Measurements from ENCODE around the gene NNAT. TPM values are rescaled to one million over a fixed set of nuclear protein-coding genes. Genes with fewer than 3 reads are reported as not detected.

The NNAT gene
- total RNA-seq, 1 experiment from 2014 or later: 43.1 TPM

- H2BK20ac ChIP-seq (ENCODE audit: low read depth, low read length, poor library complexity, severe bottlenecking): no peak overlapping the region
- H3K36me3 Mint-ChIP-seq (ENCODE audit: insufficient read depth in 1 of 3, low read depth in 3 of 3): no peaks in the 10 kb centered on the region
- H3K4me2 ChIP-seq (ENCODE audit: insufficient read depth, insufficient read length, low read length): no peak overlapping the region
- H3K27ac ChIP-seq (ENCODE audit: insufficient read length, low read depth, low read length): no peak overlapping the region
- H2AK5ac ChIP-seq (ENCODE audit: insufficient read length, low read length): no peak overlapping the region
- H3K56ac ChIP-seq (ENCODE audit: insufficient read length, low read depth, low read length): no peak overlapping the region
- H3K4ac ChIP-seq (ENCODE audit: low read depth, low read length): no peak overlapping the region
- H3K27ac Mint-ChIP-seq: peak overlapping the region in 2 of 3 experiments; percentile 4 to 5; a peak in 2 of 7 replicates
- WGBS (ENCODE audit: extremely low coverage, insufficient read length, low lambda C conversion rate): no CpG with 5 or more reads among the region's 3 CpGs
- H4K91ac ChIP-seq (ENCODE audit: insufficient read length, low read depth, low read length): no peak overlapping the region
- H3K14ac ChIP-seq (ENCODE audit: insufficient read depth, low read length): no peak overlapping the region
- H2BK15ac ChIP-seq (ENCODE audit: low read depth, low read length): no peak overlapping the region; the same call in 1 of the 2 replicates
- TF ChIP-seq CTCF (conservative IDR thresholded peaks at IDR 0.05): no peak
- no peaks in the 10 kb centered on the region for H3K79me1 ChIP-seq (ENCODE audit: insufficient read depth, low read depth, low read length, poor library complexity, severe bottlenecking)
- no peak overlapping the region for H3K9ac ChIP-seq (ENCODE audit: extremely low read depth, insufficient read length, low read length)
- H4K8ac ChIP-seq (replicated peaks; ENCODE audit: insufficient read length, low read depth, low read length): no peak overlapping the region
- H4K5ac ChIP-seq (ENCODE audit: insufficient read length, low read depth, low read length): no peak overlapping the region
- H3K18ac ChIP-seq (ENCODE audit: insufficient read length, low read depth, low read length): no peak overlapping the region
- peak; percentile 8 for DNase-seq
- no peaks in the 10 kb centered on the region; the same call in 1 of the 2 replicates for H3K79me2 ChIP-seq (ENCODE audit: insufficient read depth, low read length)
- H3K27me3 Mint-ChIP-seq (ENCODE audit: low read depth): no peaks in the 10 kb centered on the region; the same call in 1 of the 2 replicates
- H3K4me1 ChIP-seq (ENCODE audit: insufficient read depth, low read length): peaks cover 4% of the 10 kb centered on the region
- peaks cover 24 to 25% of the 10 kb centered on the region in 2 experiments for H3K4me1 Mint-ChIP-seq
- H2BK12ac ChIP-seq (ENCODE audit: insufficient read length, low read depth, low read length): no peak overlapping the region
- H4K20me1 ChIP-seq (ENCODE audit: control insufficient read depth, insufficient read depth, insufficient read length): no peaks in the 10 kb centered on the region
- H3K23ac ChIP-seq (ENCODE audit: insufficient read length, low read depth, low read length): no peak overlapping the region
- no peaks in the 10 kb centered on the region for H3K27me3 ChIP-seq (ENCODE audit: insufficient read depth, low read length)
- no peak overlapping the region for H3K4me3 Mint-ChIP-seq
- H3K9me3 Mint-ChIP-seq: no peaks in the 10 kb centered on the region
- H3K9me3 ChIP-seq (ENCODE audit: control insufficient read depth, low read depth, low read length): no peaks in the 10 kb centered on the region
- H3T11ph ChIP-seq (ENCODE audit: low read length): no peak overlapping the region
- no peak overlapping the region for H2BK120ac ChIP-seq (ENCODE audit: low read depth, low read length, poor library complexity, severe bottlenecking)
- no peak overlapping the region for H2BK5ac ChIP-seq (ENCODE audit: insufficient read length, low read length)
- no peak overlapping the region for H2AFZ ChIP-seq (ENCODE audit: low read length)
- peaks cover 2% of the 10 kb centered on the region for H3K23me2 ChIP-seq (ENCODE audit: insufficient read length, low read depth, low read length, poor library complexity, severe bottlenecking)
Measured at GRCh38 chr20:37531856-37532255, 10.8 kb downstream of the NNAT start.
